HEK293 (cell line): Measurements from ENCODE around the gene PLEKHF1.

Source experiments
- CTCF ChIA-PET: fragments of 350-600 bp; formaldehyde crosslinking; extraction: SDS; loops from one replicate; lab custom pipeline; 2021; ENCODE audit warnings: antibody characterized with exemption; lab: Yijun Ruan, JAX
- POLR2A ChIA-PET: fragments of 300-600 bp; formaldehyde crosslinking; extraction: SDS; loops from one replicate; lab custom pipeline; 2020; ENCODE audit warnings: antibody characterized with exemption, inconsistent platforms; lab: Yijun Ruan, JAX
- H3K27ac ChIP-seq: fragments of 200-500 bp; sonication (Bioruptor generic); 2 replicates; pipeline ENCODE4 v1.5.1; 2014; ENCODE audit warnings: low read depth, low read length, control low read depth, inconsistent platforms; ENCODE audit errors: extremely low read depth
- H3K36me3 ChIP-seq, 2 experiments: fragments of 200-500 bp in 1 of 2; sonication (Bioruptor generic) in 1 of 2; 1 replicate in 1 of 2; 2 replicates in 1 of 2; pipeline ENCODE4 v1.5.1; 2014 to 2017; ENCODE audit warnings: inconsistent platforms in 2 of 2, low read length in 2 of 2; ENCODE audit not compliant: control insufficient read depth in 2 of 2, insufficient read depth in 1 of 2
- H3K4me1 ChIP-seq: fragments of 200-500 bp; sonication (Bioruptor generic); 2 replicates; pipeline ENCODE4 v1.5.1; 2014; ENCODE audit warnings: mild to moderate bottlenecking, low read length, inconsistent platforms; ENCODE audit not compliant: control insufficient read depth, insufficient read depth
- H3K4me3 ChIP-seq: 2 replicates; pipeline ENCODE4 v1.5.1; 2011; ENCODE audit warnings: low read depth, mild to moderate bottlenecking, control low read depth, low read length, moderate library complexity
- H3K9me3 ChIP-seq: fragments of 200-500 bp; sonication (Bioruptor generic); 2 replicates; pipeline ENCODE4 v1.5.1; 2014; ENCODE audit warnings: low read depth, low read length, inconsistent platforms; ENCODE audit not compliant: control insufficient read depth, insufficient read depth
- AEBP2 ChIP-seq: fragments of 450-650 bp; formaldehyde crosslinking; IDR thresholded peaks from 2 replicates; pipeline ENCODE4 v1.5.1; 2016; ENCODE audit warnings: missing biosample characterization, missing genetic modification characterization, borderline replicate concordance
- HIC1 ChIP-seq: fragments of 450-650 bp; formaldehyde crosslinking; IDR thresholded peaks from 2 replicates; pipeline ENCODE4 v1.5.1; 2016; ENCODE audit warnings: missing biosample characterization, missing genetic modification characterization
- ZNF16 ChIP-seq: fragments of 450-650 bp; formaldehyde crosslinking; IDR thresholded peaks from 2 replicates; pipeline ENCODE4 v1.5.1; 2016; ENCODE audit warnings: low read depth, missing biosample characterization, missing genetic modification characterization
- ZNF19 ChIP-seq: fragments of 450-650 bp; formaldehyde crosslinking; IDR thresholded peaks from 2 replicates; pipeline ENCODE4; 2016; ENCODE audit warnings: missing biosample characterization, missing genetic modification characterization, low read depth
- ZNF394 ChIP-seq: fragments of 450-650 bp; formaldehyde crosslinking; IDR thresholded peaks from 2 replicates; pipeline ENCODE4 v1.5.1; 2016; ENCODE audit warnings: missing biosample characterization, missing genetic modification characterization, mild to moderate bottlenecking, moderate library complexity, borderline replicate concordance
- ZNF518A ChIP-seq: fragments of 450-650 bp; formaldehyde crosslinking; conservative IDR thresholded peaks from 2 replicates; pipeline ENCODE4 v1.5.1; 2016; ENCODE audit warnings: low read depth, missing biosample characterization, missing genetic modification characterization
- TF ChIP-seq, protein P1 (sequence below): fragments of 450-650 bp; formaldehyde crosslinking; IDR thresholded peaks from 2 replicates; pipeline ENCODE4 v1.5.1; 2016; ENCODE audit warnings: missing biosample characterization, missing genetic modification characterization, borderline replicate concordance
- TF ChIP-seq, protein P2 (sequence below): fragments of 450-650 bp; formaldehyde crosslinking; IDR thresholded peaks from 2 replicates; pipeline ENCODE4 v1.5.1; 2016; ENCODE audit warnings: missing biosample characterization, missing genetic modification characterization

Gene PLEKHF1

DNA sequence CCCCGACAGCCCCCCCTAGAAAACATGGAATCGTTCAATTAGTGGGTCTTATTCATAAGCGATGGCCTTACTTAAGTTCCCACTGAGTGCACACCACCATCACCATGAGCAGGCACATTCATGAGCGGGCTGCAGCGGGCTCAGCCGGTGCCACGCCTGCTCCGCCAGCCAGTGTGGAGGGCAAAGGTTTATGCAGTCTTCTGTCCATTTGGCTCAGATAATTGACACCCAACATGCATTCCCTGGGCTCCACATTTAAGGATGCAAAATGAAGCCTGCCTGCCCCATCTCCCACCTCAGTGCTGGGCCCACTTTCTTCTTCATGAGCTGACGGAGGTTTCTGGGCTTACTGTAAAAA, 37.7 kb downstream of the PLEKHF1 start:
- H3K9me3 ChIP-seq: no peaks in the 10 kb centered on the region
- TF ChIP-seq, protein P1, sequence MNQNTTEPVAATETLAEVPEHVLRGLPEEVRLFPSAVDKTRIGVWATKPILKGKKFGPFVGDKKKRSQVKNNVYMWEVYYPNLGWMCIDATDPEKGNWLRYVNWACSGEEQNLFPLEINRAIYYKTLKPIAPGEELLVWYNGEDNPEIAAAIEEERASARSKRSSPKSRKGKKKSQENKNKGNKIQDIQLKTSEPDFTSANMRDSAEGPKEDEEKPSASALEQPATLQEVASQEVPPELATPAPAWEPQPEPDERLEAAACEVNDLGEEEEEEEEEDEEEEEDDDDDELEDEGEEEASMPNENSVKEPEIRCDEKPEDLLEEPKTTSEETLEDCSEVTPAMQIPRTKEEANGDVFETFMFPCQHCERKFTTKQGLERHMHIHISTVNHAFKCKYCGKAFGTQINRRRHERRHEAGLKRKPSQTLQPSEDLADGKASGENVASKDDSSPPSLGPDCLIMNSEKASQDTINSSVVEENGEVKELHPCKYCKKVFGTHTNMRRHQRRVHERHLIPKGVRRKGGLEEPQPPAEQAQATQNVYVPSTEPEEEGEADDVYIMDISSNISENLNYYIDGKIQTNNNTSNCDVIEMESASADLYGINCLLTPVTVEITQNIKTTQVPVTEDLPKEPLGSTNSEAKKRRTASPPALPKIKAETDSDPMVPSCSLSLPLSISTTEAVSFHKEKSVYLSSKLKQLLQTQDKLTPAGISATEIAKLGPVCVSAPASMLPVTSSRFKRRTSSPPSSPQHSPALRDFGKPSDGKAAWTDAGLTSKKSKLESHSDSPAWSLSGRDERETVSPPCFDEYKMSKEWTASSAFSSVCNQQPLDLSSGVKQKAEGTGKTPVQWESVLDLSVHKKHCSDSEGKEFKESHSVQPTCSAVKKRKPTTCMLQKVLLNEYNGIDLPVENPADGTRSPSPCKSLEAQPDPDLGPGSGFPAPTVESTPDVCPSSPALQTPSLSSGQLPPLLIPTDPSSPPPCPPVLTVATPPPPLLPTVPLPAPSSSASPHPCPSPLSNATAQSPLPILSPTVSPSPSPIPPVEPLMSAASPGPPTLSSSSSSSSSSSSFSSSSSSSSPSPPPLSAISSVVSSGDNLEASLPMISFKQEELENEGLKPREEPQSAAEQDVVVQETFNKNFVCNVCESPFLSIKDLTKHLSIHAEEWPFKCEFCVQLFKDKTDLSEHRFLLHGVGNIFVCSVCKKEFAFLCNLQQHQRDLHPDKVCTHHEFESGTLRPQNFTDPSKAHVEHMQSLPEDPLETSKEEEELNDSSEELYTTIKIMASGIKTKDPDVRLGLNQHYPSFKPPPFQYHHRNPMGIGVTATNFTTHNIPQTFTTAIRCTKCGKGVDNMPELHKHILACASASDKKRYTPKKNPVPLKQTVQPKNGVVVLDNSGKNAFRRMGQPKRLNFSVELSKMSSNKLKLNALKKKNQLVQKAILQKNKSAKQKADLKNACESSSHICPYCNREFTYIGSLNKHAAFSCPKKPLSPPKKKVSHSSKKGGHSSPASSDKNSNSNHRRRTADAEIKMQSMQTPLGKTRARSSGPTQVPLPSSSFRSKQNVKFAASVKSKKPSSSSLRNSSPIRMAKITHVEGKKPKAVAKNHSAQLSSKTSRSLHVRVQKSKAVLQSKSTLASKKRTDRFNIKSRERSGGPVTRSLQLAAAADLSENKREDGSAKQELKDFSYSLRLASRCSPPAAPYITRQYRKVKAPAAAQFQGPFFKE (tag by site-specific recombination): no peak
- no peak for TF ChIP-seq ZNF518A (tag by site-specific recombination)
- no peak for TF ChIP-seq HIC1 (tag by site-specific recombination)
- TF ChIP-seq ZNF19: no peak
- TF ChIP-seq ZNF16: no peak
- TF ChIP-seq, protein P2, sequence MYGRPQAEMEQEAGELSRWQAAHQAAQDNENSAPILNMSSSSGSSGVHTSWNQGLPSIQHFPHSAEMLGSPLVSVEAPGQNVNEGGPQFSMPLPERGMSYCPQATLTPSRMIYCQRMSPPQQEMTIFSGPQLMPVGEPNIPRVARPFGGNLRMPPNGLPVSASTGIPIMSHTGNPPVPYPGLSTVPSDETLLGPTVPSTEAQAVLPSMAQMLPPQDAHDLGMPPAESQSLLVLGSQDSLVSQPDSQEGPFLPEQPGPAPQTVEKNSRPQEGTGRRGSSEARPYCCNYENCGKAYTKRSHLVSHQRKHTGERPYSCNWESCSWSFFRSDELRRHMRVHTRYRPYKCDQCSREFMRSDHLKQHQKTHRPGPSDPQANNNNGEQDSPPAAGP (tag by site-specific recombination): no peak
- TF ChIP-seq AEBP2: no peak
- no peak for TF ChIP-seq ZNF394 (tag by site-specific recombination)
- H3K4me1 ChIP-seq: no peaks in the 10 kb centered on the region
- H3K36me3 ChIP-seq: peaks cover 31 to 51% of the 10 kb centered on the region in 2 experiments
- no peak overlapping the region for H3K4me3 ChIP-seq
- no peak overlapping the region for H3K27ac ChIP-seq
- ChIA-PET CTCF (interaction anchor here (0.6 to 6.1 kb wide), 3 partner anchors 9 to 151 kb away, joined by 3 to 37 read pairs (median 14); partner anchors contain the start of gene C19orf12), POLR2A (interaction anchor here (1.2 kb wide), 1 partner anchor 12 kb away, joined by 3 read pairs; the partner anchor contains the start of gene C19orf12)
